Coronary artery (tissue), 2 donors: ENCODE results near the gene SCNN1A.
"Not testable (repeated sequence)": the region's sequence is repeated elsewhere in the genome, so short reads cannot be mapped to it uniquely, and the experiment has no call there.

Experiments
- DNase-seq: peaks from one replicate; pipeline ENCODE4 v3.0.0-alpha.2; 2017; ENCODE audit warnings: low spot score
- H3K27ac ChIP-seq, 2 donors: fragments of 200-600 bp; sonication (generic); one replicate each; pipeline ENCODE4 v1.5.1; 2016 to 2019
- H3K4me3 ChIP-seq: fragments of 200-600 bp; sonication (generic); 2 replicates; pipeline ENCODE4 v1.5.1; 2016; ENCODE audit warnings: mild to moderate bottlenecking, moderate library complexity
- TF ChIP-seq, protein P1 (sequence below): fragments of 200-600 bp; sonication (generic); IDR thresholded peaks from one replicate; pipeline ENCODE4 v1.5.1; 2019; ENCODE audit warnings: antibody characterized with exemption

The SCNN1A gene

GRCh38 chr12:6340032-6340638 is 35.2 kb downstream of the SCNN1A start:
- DNase-seq = peak; percentile 78
- TF ChIP-seq, protein P1, sequence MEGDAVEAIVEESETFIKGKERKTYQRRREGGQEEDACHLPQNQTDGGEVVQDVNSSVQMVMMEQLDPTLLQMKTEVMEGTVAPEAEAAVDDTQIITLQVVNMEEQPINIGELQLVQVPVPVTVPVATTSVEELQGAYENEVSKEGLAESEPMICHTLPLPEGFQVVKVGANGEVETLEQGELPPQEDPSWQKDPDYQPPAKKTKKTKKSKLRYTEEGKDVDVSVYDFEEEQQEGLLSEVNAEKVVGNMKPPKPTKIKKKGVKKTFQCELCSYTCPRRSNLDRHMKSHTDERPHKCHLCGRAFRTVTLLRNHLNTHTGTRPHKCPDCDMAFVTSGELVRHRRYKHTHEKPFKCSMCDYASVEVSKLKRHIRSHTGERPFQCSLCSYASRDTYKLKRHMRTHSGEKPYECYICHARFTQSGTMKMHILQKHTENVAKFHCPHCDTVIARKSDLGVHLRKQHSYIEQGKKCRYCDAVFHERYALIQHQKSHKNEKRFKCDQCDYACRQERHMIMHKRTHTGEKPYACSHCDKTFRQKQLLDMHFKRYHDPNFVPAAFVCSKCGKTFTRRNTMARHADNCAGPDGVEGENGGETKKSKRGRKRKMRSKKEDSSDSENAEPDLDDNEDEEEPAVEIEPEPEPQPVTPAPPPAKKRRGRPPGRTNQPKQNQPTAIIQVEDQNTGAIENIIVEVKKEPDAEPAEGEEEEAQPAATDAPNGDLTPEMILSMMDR = no peak
- peak overlapping the region; percentile 86 for H3K4me3 ChIP-seq
- peak overlapping the region; percentile 94 to 98 for H3K27ac ChIP-seq

DNA sequence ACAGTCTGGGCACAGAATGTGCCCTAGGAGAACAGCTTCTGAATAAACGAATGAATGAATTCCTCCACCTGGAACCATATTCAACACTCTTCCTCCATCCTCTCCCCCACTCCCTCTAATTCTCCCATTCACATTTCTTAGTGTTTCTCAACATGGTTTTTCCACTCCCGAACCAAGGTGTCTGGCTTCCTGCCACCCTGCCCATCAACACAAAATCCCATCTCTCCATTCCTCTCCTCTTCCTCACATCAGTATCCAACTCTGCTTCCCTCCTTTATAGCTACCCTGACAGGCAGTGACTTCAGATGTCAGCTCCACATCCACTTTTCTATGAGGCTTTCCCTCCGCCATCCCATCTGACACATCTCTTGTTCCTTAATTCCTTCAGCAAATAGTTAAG is 36.4 kb downstream of the SCNN1A start:
- peak overlapping the region; percentile 86 for H3K4me3 ChIP-seq
- TF ChIP-seq, protein P1 = no peak
- peak overlapping the region; percentile 94 to 98 for H3K27ac ChIP-seq
- DNase-seq = no peak

DNA sequence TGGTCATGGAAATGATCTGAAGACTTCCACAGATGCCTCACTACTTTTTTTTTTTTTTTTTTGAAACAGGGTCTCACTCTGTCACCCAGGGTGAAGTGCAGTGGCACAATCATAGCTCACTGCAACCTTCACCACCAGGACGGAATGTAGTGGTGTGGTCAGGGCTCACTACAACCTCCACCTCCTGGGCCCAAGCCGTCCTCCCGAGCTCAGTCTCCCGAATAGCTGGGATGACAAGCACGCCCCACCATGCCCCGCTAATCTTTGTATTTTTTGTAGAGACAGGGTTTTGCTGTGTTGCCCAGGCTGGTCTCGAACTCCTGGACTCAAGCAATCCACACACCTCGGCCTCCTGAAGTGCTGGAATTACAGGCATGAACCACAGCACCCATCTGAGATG is 36.8 kb downstream of the SCNN1A start:
- not testable (repeated sequence) for DNase-seq
- peak overlapping the region; percentile 86 for H3K4me3 ChIP-seq
- peak overlapping the region; percentile 94 to 98 for H3K27ac ChIP-seq

GRCh38 chr12:6337958-6338433 is 37.4 kb downstream of the SCNN1A start:
- TF ChIP-seq, protein P1 = no peak
- no peak for DNase-seq
- peak overlapping the region; percentile 86 for H3K4me3 ChIP-seq
- H3K27ac ChIP-seq = peak overlapping the region; percentile 94 to 98

DNA sequence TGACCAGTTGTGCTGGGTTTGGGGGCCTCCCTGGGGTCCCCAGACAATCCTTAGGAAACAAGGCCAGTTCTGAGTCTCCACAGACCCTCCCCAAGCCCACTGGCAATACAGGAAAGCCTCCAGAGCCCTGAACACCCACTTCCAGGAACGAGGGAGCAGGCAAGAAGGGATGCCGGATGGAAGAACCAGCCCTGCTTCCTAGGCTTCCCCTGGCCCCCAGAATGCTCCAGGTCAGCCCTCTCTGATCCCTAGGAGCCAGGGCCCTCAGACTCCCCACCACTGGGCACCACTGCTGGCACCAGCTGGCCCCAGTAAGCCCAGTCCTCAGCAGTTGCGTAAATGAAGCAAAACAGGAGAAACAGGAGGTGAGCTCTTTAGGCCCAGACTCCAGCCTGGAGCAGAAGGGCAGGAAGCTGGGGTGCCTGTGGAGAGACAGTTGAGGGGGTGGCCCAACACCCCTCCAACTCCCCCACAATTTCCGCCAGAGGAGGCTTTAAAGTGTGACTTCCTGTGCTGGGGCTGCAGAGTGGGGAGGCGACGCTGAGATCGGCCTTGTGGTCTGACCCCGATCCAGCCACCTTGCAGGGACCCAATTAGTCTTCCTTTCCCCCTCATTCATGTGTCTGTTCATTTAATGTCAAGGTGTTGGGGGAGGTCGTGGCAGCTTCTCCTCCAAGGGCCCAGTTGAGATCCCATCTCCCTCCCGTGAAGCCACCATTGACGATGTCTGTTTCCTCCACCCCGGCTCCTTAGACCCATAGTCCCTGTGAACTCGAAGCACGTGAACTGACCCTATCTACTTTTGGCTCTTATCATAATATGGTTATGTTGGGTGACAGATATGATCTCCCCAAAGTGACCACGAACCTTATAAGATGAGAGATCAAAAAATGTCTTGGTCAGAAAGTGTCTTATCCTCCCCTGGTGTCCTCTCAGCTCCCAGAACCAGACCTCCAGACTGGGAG is 38.2 kb downstream of the SCNN1A start:
- no peak for DNase-seq
- H3K27ac ChIP-seq = peak overlapping the region; percentile 94 to 98
- TF ChIP-seq, protein P1 = no peak
- peak overlapping the region; percentile 86 for H3K4me3 ChIP-seq

DNA sequence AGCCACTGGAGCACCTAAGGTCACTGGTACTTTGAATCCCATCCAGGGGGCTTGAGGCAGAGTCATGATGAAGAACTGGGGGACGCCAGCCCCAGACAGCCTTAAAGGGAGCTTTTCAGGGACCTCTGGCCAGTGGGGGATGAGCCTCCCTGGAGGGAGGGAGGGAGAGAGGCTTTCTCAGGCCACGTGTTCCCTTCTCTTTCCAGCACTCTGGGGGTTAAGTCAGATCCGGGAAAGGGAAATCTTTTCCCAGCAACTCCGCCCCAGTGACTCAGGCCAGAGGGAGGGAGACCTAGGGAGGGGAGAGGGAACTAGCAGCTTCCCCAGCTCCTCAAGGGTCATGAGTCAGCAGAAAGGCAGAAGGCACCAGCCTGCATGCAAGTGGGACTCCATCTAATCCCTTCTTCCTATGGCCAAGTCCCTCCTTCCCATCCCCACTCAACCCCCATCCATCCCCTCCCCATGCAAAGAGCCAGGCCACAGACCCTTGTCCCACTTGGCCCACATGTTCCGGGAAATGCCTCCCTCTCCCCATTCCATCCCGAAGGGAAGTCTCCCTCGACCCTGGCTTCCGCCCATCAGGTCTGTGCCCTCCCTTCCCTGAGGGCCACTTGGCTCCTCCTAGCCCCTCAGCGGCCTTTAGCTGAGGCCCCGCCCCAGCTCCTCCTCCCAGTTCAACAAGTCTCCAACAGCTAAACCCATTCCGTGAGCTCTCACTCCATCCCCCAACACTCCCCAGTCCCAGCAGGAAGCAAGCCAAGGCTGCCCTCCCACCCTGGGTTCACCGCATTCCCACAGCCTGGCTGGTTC is 39.1 kb downstream of the SCNN1A start:
- Histone ChIP-seq H3K27ac (peak overlapping the region; percentile 94 to 98), H3K4me3 (peak overlapping the region; percentile 86)
- TF ChIP-seq, protein P1 = no peak
- peak; percentile 98 for DNase-seq
